MM.1S (cell line): ENCODE data around the gene AMIGO3.

Experiments
- DNase-seq: peaks from one replicate; pipeline ENCODE4 v3.0.0-alpha.2; 2015
- H2AFZ ChIP-seq: fragments of 300-600 bp; sonication (generic); 2 replicates; pipeline ENCODE4 v1.6.0; 2016; ENCODE audit warnings: antibody characterized with exemption, low read length
- H3F3A ChIP-seq: fragments of 300-600 bp; sonication (generic); 2 replicates; pipeline ENCODE4 v1.6.1; 2016; ENCODE audit warnings: mild to moderate bottlenecking, antibody characterized with exemption, low read length, moderate library complexity, mixed read lengths; ENCODE audit not compliant: insufficient read depth
- H3K27ac ChIP-seq: fragments of 300-600 bp; sonication (generic); 2 replicates; pipeline ENCODE4 v1.5.1; 2016; ENCODE audit warnings: mild to moderate bottlenecking, low read length
- H3K27me3 ChIP-seq: fragments of 300-600 bp; sonication (generic); replicated peaks from 2 replicates; pipeline ENCODE4 v1.6.0; 2016; ENCODE audit warnings: low read length; ENCODE audit not compliant: insufficient read depth
- H3K36me3 ChIP-seq: fragments of 300-600 bp; sonication (generic); replicated peaks from 2 replicates; pipeline ENCODE4 v1.6.1; 2016; ENCODE audit warnings: mild to moderate bottlenecking, low read length, mixed read lengths; ENCODE audit not compliant: insufficient read depth
- H3K4me1 ChIP-seq: fragments of 300-600 bp; sonication (generic); 2 replicates; pipeline ENCODE4 v1.6.1; 2016; ENCODE audit warnings: low read length, mixed read lengths
- H3K4me2 ChIP-seq: fragments of 300-600 bp; sonication (generic); 2 replicates; pipeline ENCODE4 v1.6.0; 2016; ENCODE audit warnings: low read depth, low read length
- H3K4me3 ChIP-seq: fragments of 300-600 bp; sonication (generic); 2 replicates; pipeline ENCODE4 v1.5.1; 2016; ENCODE audit warnings: low read length, mixed read lengths
- H3K79me2 ChIP-seq: fragments of 300-600 bp; sonication (generic); 2 replicates; pipeline ENCODE4 v1.6.1; 2016; ENCODE audit warnings: mixed run types, low read length, mixed read lengths
- H3K9ac ChIP-seq: fragments of 300-600 bp; sonication (generic); 2 replicates; pipeline ENCODE4 v1.6.1; 2016; ENCODE audit warnings: low read length, mixed read lengths
- H3K9me2 ChIP-seq: fragments of 300-600 bp; sonication (generic); replicated peaks from 2 replicates; pipeline ENCODE4 v1.6.1; 2016; ENCODE audit warnings: mild to moderate bottlenecking, low read length, mixed read lengths; ENCODE audit not compliant: insufficient read depth
- H3K9me3 ChIP-seq: fragments of 300-600 bp; sonication (generic); replicated peaks from 2 replicates; pipeline ENCODE4 v1.6.1; 2016; ENCODE audit warnings: mild to moderate bottlenecking, low read length, mixed read lengths; ENCODE audit not compliant: insufficient read depth
- H4K20me1 ChIP-seq: fragments of 300-600 bp; sonication (generic); 2 replicates; pipeline ENCODE4 v1.6.1; 2016; ENCODE audit warnings: mild to moderate bottlenecking, low read length, moderate library complexity, mixed read lengths; ENCODE audit not compliant: insufficient read depth
- EZH2 ChIP-seq: fragments of 300-600 bp; sonication (generic); optimal IDR thresholded peaks from 2 replicates; pipeline ENCODE3; 2017; ENCODE audit warnings: low read depth, mild to moderate bottlenecking, antibody characterized with exemption, low read length, mixed read lengths
- EZH2phosphoT487 ChIP-seq: fragments of 300-600 bp; sonication (generic); IDR thresholded peaks from 2 replicates; pipeline ENCODE4 v1.6.1; 2018; ENCODE audit warnings: antibody characterized with exemption, low read length
- TF ChIP-seq, protein P1 (sequence below): fragments of 300-600 bp; sonication (generic); IDR thresholded peaks from 2 replicates; pipeline ENCODE4 v1.5.1; 2016; ENCODE audit warnings: antibody characterized with exemption, low read length, mixed read lengths

Gene AMIGO3

DNA sequence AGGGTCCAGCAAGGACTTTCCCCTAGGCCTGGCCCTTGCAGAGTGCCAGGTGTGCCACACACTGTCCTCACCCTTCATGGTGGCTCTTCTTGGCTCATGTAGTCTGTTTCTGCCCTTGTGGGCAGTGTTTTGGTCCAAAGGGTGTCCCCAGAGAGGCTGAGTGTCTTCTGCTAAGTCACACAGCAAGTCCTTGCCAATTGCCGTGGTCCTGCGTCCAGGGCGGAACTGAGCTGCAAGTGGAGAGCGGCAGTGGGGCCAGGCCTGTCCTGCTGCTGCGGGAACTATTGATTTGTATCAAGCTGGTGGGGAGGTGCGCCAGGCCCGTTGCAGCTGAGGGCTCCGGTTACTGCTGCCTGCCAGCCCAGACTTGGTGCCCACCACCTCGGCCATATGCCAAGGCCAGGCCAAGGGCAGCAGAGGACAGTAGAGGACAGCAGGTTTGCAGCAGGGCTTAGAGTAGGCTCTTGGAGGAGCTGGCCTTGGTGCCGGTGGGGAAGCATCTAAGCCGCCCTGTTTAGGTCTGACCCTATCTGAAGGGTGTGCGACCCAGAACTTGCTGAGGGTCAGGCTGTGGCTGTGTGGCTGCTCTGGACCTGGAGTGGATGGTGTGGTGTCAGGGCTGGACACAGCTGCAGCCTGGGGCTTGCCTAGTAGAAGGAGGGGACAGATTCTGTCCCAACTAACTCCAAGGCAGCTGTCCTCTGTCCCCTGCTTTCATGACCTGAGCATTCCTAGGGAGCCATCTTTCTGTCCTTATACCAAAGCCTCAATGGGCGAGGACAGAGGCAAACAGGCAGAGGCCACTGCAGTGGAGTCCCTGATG, 4.5 kb downstream of the AMIGO3 start:
- no peak overlapping the region for H3K9ac ChIP-seq
- no peak overlapping the region for H2AFZ ChIP-seq
- H3K4me3 ChIP-seq: no peak overlapping the region
- no peaks in the 10 kb centered on the region; the same call in 1 of the 2 replicates for H3K79me2 ChIP-seq
- H4K20me1 ChIP-seq: no peaks in the 10 kb centered on the region
- H3K36me3 ChIP-seq: no peaks in the 10 kb centered on the region
- H3K27me3 ChIP-seq: no peaks in the 10 kb centered on the region
- TF ChIP-seq EZH2phosphoT487 (no peak), EZH2 (no peak)
- TF ChIP-seq, protein P1, sequence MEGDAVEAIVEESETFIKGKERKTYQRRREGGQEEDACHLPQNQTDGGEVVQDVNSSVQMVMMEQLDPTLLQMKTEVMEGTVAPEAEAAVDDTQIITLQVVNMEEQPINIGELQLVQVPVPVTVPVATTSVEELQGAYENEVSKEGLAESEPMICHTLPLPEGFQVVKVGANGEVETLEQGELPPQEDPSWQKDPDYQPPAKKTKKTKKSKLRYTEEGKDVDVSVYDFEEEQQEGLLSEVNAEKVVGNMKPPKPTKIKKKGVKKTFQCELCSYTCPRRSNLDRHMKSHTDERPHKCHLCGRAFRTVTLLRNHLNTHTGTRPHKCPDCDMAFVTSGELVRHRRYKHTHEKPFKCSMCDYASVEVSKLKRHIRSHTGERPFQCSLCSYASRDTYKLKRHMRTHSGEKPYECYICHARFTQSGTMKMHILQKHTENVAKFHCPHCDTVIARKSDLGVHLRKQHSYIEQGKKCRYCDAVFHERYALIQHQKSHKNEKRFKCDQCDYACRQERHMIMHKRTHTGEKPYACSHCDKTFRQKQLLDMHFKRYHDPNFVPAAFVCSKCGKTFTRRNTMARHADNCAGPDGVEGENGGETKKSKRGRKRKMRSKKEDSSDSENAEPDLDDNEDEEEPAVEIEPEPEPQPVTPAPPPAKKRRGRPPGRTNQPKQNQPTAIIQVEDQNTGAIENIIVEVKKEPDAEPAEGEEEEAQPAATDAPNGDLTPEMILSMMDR: no peak
- no peak for DNase-seq
- H3K9me2 ChIP-seq: no peaks in the 10 kb centered on the region
- H3F3A ChIP-seq: no peaks in the 10 kb centered on the region
- H3K9me3 ChIP-seq: no peaks in the 10 kb centered on the region
- no peaks in the 10 kb centered on the region for H3K4me1 ChIP-seq
- H3K4me2 ChIP-seq: no peak overlapping the region
- no peak overlapping the region for H3K27ac ChIP-seq

DNA sequence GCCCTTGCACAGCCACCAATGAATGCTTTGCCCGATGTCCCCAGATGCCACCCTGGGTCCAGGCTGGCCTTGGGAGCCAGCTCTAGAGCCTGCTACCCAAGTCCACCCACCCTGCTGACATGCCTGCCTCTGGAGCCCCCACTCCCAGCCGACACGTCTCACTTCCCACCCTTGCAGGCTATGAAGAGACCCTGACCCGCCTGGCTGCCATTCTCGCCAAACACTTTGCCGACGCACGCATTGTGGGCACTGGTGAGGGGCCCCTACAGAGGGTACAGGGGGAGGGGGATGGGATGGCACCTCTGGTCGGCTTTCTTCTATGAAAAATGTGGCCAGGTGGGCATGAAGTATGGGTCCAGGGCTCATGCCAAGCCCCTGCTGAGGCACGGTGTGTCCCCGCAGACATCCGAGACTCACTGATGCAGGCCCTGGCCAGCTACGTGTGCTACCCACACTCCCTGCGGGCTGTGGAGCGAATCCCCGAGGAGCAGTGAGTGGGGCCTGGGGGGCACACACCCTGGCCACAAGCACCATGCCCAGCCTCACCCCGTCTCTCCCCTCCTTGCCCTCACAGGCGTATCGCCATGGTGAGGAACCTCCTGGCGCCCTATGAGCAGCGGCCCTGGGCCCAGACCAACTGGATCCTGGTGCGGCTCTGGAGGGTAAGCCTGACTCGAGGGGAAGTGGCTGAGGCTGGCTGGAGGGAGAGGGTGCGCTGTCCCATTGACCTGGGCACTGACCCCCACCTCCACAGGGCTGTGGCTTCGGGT, 6.0 kb downstream of the AMIGO3 start:
- Histone ChIP-seq H3K4me2 (no peak overlapping the region), H3K9ac (no peak overlapping the region), H3K4me1 (no peaks in the 10 kb centered on the region), H4K20me1 (no peaks in the 10 kb centered on the region), H3K27me3 (no peaks in the 10 kb centered on the region), H3F3A (no peaks in the 10 kb centered on the region), H3K4me3 (no peak overlapping the region), H3K79me2 (no peaks in the 10 kb centered on the region; the same call in 1 of the 2 replicates), H3K36me3 (no peaks in the 10 kb centered on the region), H3K9me2 (no peaks in the 10 kb centered on the region), H3K9me3 (no peaks in the 10 kb centered on the region), H2AFZ (no peak overlapping the region), H3K27ac (no peak overlapping the region)
- TF ChIP-seq, protein P1: no peak
- TF ChIP-seq EZH2: no peak
- no peak for TF ChIP-seq EZH2phosphoT487
- DNase-seq: no peak

DNA sequence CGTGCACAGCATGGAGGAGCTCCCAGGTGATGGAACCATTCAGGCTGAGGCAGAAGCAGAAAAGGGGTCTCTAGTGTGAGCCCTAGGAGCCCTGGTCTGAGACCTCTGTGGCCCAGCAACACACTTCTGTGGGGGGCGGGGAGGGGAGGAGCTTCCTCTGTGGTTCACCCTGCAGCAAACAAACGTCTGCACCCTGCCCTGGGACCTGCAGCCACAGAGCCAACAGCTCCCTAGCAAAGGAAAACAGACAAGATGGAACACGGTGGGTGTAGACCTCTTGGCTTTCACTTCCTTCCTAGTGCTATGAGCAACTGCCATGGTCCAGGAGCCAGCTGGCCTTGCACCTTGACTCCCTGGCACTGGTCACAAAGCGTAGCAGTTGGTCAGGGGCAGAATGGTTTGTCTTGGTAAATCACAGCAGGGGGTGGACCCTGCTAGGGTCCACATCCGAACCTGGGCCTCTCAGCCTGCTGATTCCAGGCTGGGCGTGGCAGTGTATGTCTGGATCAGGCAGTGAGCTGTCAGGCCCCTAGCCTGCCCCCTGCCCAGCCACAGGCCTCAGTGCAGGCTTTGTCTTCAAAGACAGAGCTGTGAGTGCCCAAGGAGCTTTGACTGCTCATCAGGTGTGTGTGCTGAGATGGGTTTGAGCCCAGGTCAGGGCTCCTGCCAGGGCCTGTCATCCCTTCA, 6.7 kb downstream of the AMIGO3 start:
- TF ChIP-seq, protein P1: no peak
- no peak for TF ChIP-seq EZH2phosphoT487
- TF ChIP-seq EZH2: no peak
- Histone ChIP-seq H3K9me3 (no peaks in the 10 kb centered on the region), H3F3A (no peaks in the 10 kb centered on the region), H3K27me3 (no peaks in the 10 kb centered on the region), H3K9ac (no peak overlapping the region), H3K36me3 (no peaks in the 10 kb centered on the region), H3K79me2 (no peaks in the 10 kb centered on the region), H2AFZ (no peak overlapping the region), H3K27ac (no peak overlapping the region), H3K9me2 (no peaks in the 10 kb centered on the region), H3K4me1 (no peaks in the 10 kb centered on the region), H3K4me2 (no peak overlapping the region), H3K4me3 (no peak overlapping the region), H4K20me1 (no peaks in the 10 kb centered on the region)
- no peak for DNase-seq
